Smooth muscle cell (in vitro differentiated cells): ENCODE data around the gene ASPDH. TPM values are rescaled to one million over a fixed set of nuclear protein-coding genes. Genes with fewer than 3 reads are reported as not detected.

Experiments
- DNase-seq: peaks from one replicate; lab custom pipeline; 2025; ENCODE audit not compliant: unreplicated experiment; lab: John Stamatoyannopoulos, UW
- H2AFZ ChIP-seq: fragments of 200-600 bp; sonication (generic); 2 replicates; pipeline ENCODE4 v1.6.0; 2016; ENCODE audit warnings: antibody characterized with exemption, low read depth, mild to moderate bottlenecking
- H3F3A ChIP-seq: fragments of 200-600 bp; sonication (generic); 2 replicates; pipeline ENCODE4 v1.6.0; 2017; ENCODE audit warnings: antibody characterized with exemption, low read depth
- H3K27ac ChIP-seq: fragments of 200-600 bp; sonication (generic); 2 replicates; pipeline ENCODE4 v1.5.1; 2016; ENCODE audit warnings: low read depth, mild to moderate bottlenecking
- H3K27me3 ChIP-seq: fragments of 200-600 bp; sonication (generic); 2 replicates; pipeline ENCODE4 v1.6.1; 2016; ENCODE audit warnings: low read depth, mild to moderate bottlenecking
- H3K36me3 ChIP-seq: fragments of 200-600 bp; sonication (generic); 2 replicates; pipeline ENCODE4 v1.5.1; 2016; ENCODE audit warnings: low read depth
- H3K4me1 ChIP-seq: fragments of 200-600 bp; sonication (generic); 2 replicates; pipeline ENCODE4 v1.5.1; 2016; ENCODE audit warnings: low read depth
- H3K4me2 ChIP-seq: fragments of 200-600 bp; sonication (generic); 2 replicates; pipeline ENCODE4 v1.6.0; 2016; ENCODE audit warnings: mild to moderate bottlenecking
- H3K4me3 ChIP-seq: fragments of 200-600 bp; sonication (generic); 2 replicates; pipeline ENCODE4 v1.5.1; 2016; ENCODE audit warnings: mild to moderate bottlenecking
- H3K79me2 ChIP-seq: fragments of 200-600 bp; sonication (generic); 2 replicates; pipeline ENCODE4 v1.6.0; 2016; ENCODE audit warnings: low read depth, mild to moderate bottlenecking
- H3K9ac ChIP-seq: fragments of 200-600 bp; sonication (generic); 2 replicates; pipeline ENCODE4 v1.6.0; 2016; ENCODE audit warnings: low read depth
- H3K9me3 ChIP-seq: fragments of 200-600 bp; sonication (generic); replicated peaks from 2 replicates; pipeline ENCODE4 v1.5.1; 2016; ENCODE audit warnings: low read depth
- H4K20me1 ChIP-seq: fragments of 200-600 bp; sonication (generic); 2 replicates; pipeline ENCODE4 v1.6.0; 2016; ENCODE audit warnings: low read depth
- CTCF ChIP-seq: fragments of 200-600 bp; sonication (generic); IDR thresholded peaks from 2 replicates; pipeline ENCODE4 v1.5.1; 2017; ENCODE audit warnings: borderline replicate concordance, mild to moderate bottlenecking, antibody characterized with exemption; ENCODE audit not compliant: insufficient read depth, poor library complexity, severe bottlenecking
- WGBS: methylation state at CpG from one replicate; pipeline ENCODE4 v1.1.7; 2016; ENCODE audit warnings: low lambda C conversion rate; 5-methylcytosine and 5-hydroxymethylcytosine counted together
- polyA plus RNA-seq: library from polyadenylated mRNA; unstranded; fragments of >200 nt; fragmentation: Nextera tagmentation; extraction: Ambion mirVana; gene quantifications from 2 replicates; pipeline ENCODE4 v1.2.1, GENCODE V29; 2016
- total RNA-seq: library from RNA; depleted of rRNA; stranded (reverse); fragments of >200 nt; gene quantifications from 2 replicates; pipeline ENCODE4 v1.2.3, GENCODE V29; 2014

The ASPDH gene
- total and polyA plus RNA-seq, 2 experiments from 2014 or later, result not detected

- no peak for DNase-seq
- peaks cover 18% of the 10 kb centered on the region for H3K27me3 ChIP-seq
- H3K9me3 ChIP-seq, result no peaks in the 10 kb centered on the region
- H3K4me2 ChIP-seq, result no peak overlapping the region
- H3K36me3 ChIP-seq, result no peaks in the 10 kb centered on the region
- no peaks in the 10 kb centered on the region for H3F3A ChIP-seq
- no peak for TF ChIP-seq CTCF
- H4K20me1 ChIP-seq, result no peaks in the 10 kb centered on the region
- no peak overlapping the region for H3K9ac ChIP-seq
- no peaks in the 10 kb centered on the region for H3K4me1 ChIP-seq
- WGBS, result 73% methylated on average over 29 of the region's 30 CpGs
- no peak overlapping the region for H2AFZ ChIP-seq
- H3K79me2 ChIP-seq, result no peaks in the 10 kb centered on the region
- no peak overlapping the region for H3K27ac ChIP-seq
- H3K4me3 ChIP-seq, result no peak overlapping the region
Measured at GRCh38 chr19:50496189-50497021, 17.3 kb downstream of the ASPDH start.

DNA sequence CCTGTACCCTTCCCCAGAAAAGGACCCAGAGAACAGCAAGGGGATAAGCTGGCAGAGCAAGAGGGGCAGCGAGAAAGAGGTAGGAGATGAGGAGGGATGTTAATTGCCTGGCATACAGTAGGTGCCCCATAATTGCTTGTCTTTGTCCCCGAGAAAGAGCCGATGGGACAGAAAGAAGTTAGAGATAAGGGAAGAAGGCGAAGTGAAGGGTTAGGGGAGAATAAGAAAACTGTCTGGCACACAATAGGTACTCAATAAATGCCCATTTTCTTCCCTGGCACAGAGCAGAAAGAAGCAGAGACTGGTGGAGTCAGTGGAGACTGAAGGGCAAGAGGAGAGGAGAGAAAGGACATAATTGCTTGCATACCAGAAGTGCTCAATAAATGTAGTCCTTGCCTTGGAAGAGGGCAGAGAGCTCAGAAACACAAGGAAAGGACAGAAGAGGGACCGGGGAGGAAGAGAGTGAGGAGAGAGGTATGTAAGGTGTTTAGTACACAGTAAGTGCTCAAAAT, 18.6 kb downstream of the ASPDH start:
- no peak overlapping the region for H3K4me3 ChIP-seq

GRCh38 chr19:50494186-50495019, 19.3 kb downstream of the ASPDH start:
- H3K4me2 ChIP-seq, result no peak overlapping the region
- no peak for TF ChIP-seq CTCF
- no peaks in the 10 kb centered on the region for H3F3A ChIP-seq
- DNase-seq, result no peak
- no peak overlapping the region for H3K4me3 ChIP-seq
- H3K27ac ChIP-seq, result no peak overlapping the region
- 79% methylated on average over 7 of the region's 7 CpGs for WGBS
- peaks cover 18% of the 10 kb centered on the region for H3K27me3 ChIP-seq
- H3K79me2 ChIP-seq, result no peaks in the 10 kb centered on the region
- no peaks in the 10 kb centered on the region for H4K20me1 ChIP-seq
- H2AFZ ChIP-seq, result no peak overlapping the region
- no peak overlapping the region for H3K9ac ChIP-seq
- no peaks in the 10 kb centered on the region for H3K9me3 ChIP-seq
- H3K36me3 ChIP-seq, result no peaks in the 10 kb centered on the region
- H3K4me1 ChIP-seq, result no peaks in the 10 kb centered on the region

More for the DNA sequence above, 18.6 kb downstream of the ASPDH start:
- 88% methylated on average over 5 of the region's 5 CpGs for WGBS
- Histone ChIP-seq H3K9ac (no peak overlapping the region), H3K9me3 (no peaks in the 10 kb centered on the region), H2AFZ (no peak overlapping the region), H3K36me3 (no peaks in the 10 kb centered on the region), H3K4me2 (no peak overlapping the region), H4K20me1 (no peaks in the 10 kb centered on the region), H3K27ac (no peak overlapping the region), H3F3A (no peaks in the 10 kb centered on the region), H3K27me3 (peaks cover 18% of the 10 kb centered on the region), H3K79me2 (no peaks in the 10 kb centered on the region), H3K4me1 (no peaks in the 10 kb centered on the region)
- DNase-seq, result no peak
- TF ChIP-seq CTCF, result no peak
